Ascending aorta (tissue), 2 donors: ENCODE data around the gene RTN4RL2. TPM values are rescaled to one million over a fixed set of nuclear protein-coding genes. Genes with fewer than 3 reads are reported as not detected.
A peak's percentile ranks its signal among the peaks of the same experiment; 100 is the strongest.

ENCODE experiments used
- DNase-seq, 2 donors: peaks; one replicate each; pipeline ENCODE4 v3.0.0-alpha.2; 2019; ENCODE audit warnings: low spot score in 2 of 2
- H3K27ac ChIP-seq, 2 donors: fragments of 200-600 bp; sonication (generic); one replicate each; pipeline ENCODE4 v1.5.1; 2016 to 2017; ENCODE audit warnings: mild to moderate bottlenecking in 1 of 2
- H3K27me3 ChIP-seq: fragments of 200-600 bp; sonication (generic); one replicate; pipeline ENCODE4 v1.5.1; 2017
- H3K36me3 ChIP-seq, 2 donors: fragments of 200-600 bp; sonication (generic); one replicate each; pipeline ENCODE4 v1.5.1; 2016
- H3K4me1 ChIP-seq, 2 donors: fragments of 200-600 bp; sonication (generic); one replicate each; pipeline ENCODE4 v1.5.1; 2016 to 2017; ENCODE audit warnings: mild to moderate bottlenecking in 1 of 2
- H3K4me3 ChIP-seq, 2 donors: fragments of 200-600 bp; sonication (generic); one replicate each; pipeline ENCODE4 v1.5.1; 2016 to 2017; ENCODE audit warnings: mild to moderate bottlenecking in 1 of 2
- H3K9me3 ChIP-seq, 2 donors: fragments of 200-600 bp; sonication (generic); one replicate each; pipeline ENCODE4 v1.5.1; 2016
- CTCF ChIP-seq, 3 experiments: fragments of 200-600 bp in 2 of 3; fragments of 450-650 bp in 1 of 3; sonication (generic) in 2 of 3; IDR thresholded peaks; one replicate each; pipeline ENCODE4 v1.5.1; 2016 to 2019; ENCODE audit warnings: antibody characterized with exemption in 3 of 3, mild to moderate bottlenecking in 1 of 3, moderate library complexity in 1 of 3
- intact Hi-C: fragments of 100-400 bp; cut with DNase I; formaldehyde crosslinking; loops from one replicate; pipeline ENCODE4 v1.15.1; 2023
- total RNA-seq: library from RNA; depleted of rRNA; stranded (reverse); fragments of >200 nt; gene quantifications from one replicate; pipeline ENCODE4 v1.1.0, GENCODE V29; 2016

Gene RTN4RL2
- total RNA-seq, 1 donor from 2014 or later, result 0.64 TPM

DNA sequence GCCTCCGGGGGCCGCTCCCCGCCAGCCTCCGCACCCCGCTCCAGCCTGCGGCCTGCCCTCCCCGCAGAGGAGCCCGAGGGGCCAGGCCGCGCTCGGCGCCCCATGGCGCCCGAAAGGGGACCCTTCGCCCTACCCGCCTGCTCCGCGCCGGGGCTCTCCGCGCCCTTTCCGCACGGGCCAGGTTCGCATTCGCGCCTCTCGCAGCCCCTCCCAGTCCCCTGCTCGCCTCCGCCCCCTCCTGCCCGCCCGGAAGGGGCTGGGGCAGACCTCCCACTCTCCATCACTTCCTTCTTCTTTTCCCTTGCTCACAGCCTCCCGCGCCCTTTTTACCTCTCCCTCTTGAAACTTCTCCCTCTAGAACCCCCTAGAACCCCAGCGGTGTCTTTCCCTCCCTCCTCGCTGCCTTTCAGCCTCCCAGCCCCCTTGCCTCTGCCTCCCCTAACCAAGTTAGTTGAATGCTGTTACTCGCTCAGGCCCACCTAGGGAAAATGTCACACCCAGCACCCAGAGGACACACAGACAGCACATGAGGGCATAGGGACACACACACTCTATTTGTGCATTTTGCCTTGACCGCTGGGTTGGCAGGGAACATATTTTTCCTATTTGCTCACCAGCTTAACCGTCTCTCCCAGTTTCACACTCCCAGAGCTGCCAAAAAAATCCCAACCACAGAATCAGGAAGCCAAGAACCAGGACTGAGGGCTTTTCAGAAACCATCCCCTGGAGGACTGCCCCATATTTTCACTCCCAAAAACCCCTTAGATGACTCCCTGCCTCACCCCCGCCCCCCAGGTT lies 33.2 kb upstream of the RTN4RL2 start, which contains the start of gene SLC43A3:
TSS of gene SLC43A3 (minus strand) at position 193 of the 798 bp plus-strand sequence. CDS start 949 bp downstream, outside the sequence.
- peak within 1 kb of the TSS; percentile 97 to 98 for H3K27ac ChIP-seq
- intact Hi-C loops, result loop anchor here (2.0 to 5.0 kb wide), 6 partner anchors 30 to 1715 kb away; partner anchors contain the start of genes FAM111A, SERPING1, TNKS1BP1 and ZDHHC5
- peak within 1 kb of the TSS; percentile 49 to 80 for H3K4me3 ChIP-seq
- no peaks in the 10 kb centered on the region for H3K9me3 ChIP-seq
- H3K27me3 ChIP-seq, result no peaks in the 10 kb centered on the region
- DNase-seq, result peak; percentile 43 to 89
- no peak for TF ChIP-seq CTCF (IDR thresholded peaks at IDR 0.05)
- H3K4me1 ChIP-seq, result peaks cover 23 to 43% of the 10 kb centered on the region in 2 donors
- H3K36me3 ChIP-seq, result peaks cover 0 to 12% of the 10 kb centered on the region in 2 donors

- Histone ChIP-seq H3K27me3 (no peaks in the 10 kb centered on the region), H3K4me3 (peak overlapping the region; percentile 49 to 80), H3K9me3 (no peaks in the 10 kb centered on the region), H3K4me1 (peaks cover 23 to 43% of the 10 kb centered on the region in 2 donors), H3K36me3 (peaks cover 0 to 8% of the 10 kb centered on the region in 2 donors), H3K27ac (peak overlapping the region; percentile 97 to 98)
- TF ChIP-seq CTCF (IDR thresholded peaks at IDR 0.05), result no peak
- intact Hi-C loops, result loop anchor here (2.0 to 5.0 kb wide), 6 partner anchors 29 to 1715 kb away; partner anchors contain the start of genes FAM111A, SERPING1, TNKS1BP1 and ZDHHC5
- peak; percentile 27 to 84 for DNase-seq
These were observed 32.6 kb upstream of the RTN4RL2 start for GRCh38 chr11:57427727-57428082.

- Histone ChIP-seq H3K4me3 (no peak overlapping the region), H3K4me1 (peaks cover 23 to 43% of the 10 kb centered on the region in 2 donors), H3K27me3 (no peaks in the 10 kb centered on the region), H3K27ac (peak overlapping the region; percentile 97 to 98), H3K36me3 (peaks cover 0 to 2% of the 10 kb centered on the region in 2 donors), H3K9me3 (no peaks in the 10 kb centered on the region)
- no peak for TF ChIP-seq CTCF (IDR thresholded peaks at IDR 0.05)
- intact Hi-C loops, result loop anchor here (5.0 kb wide), 3 partner anchors 169 to 1714 kb away; partner anchors contain the start of genes FAM111A, SERPING1 and ZDHHC5
- no peak for DNase-seq
These were observed 31.7 kb upstream of the RTN4RL2 start for GRCh38 chr11:57428643-57429042.

DNA sequence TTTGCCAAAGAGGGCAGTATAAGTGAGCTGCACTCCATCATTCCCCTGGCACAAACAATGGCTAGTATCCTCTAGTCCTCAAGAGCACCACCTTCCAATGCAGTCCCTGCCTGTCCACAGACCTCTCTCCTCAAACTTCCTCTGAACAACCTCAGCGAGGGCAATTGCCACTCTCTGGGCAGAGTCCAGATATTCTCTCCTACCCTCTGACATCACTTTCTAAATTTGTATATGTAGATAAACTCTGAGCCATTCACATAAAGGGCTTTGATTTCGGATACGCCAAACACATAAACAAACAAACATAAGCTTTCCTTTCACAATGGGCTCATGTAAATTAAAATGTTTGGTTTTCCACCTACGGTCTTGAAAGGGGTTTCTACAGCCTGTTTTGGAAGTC lies 30.4 kb upstream of the RTN4RL2 start:
- no peaks in the 10 kb centered on the region for H3K36me3 ChIP-seq
- TF ChIP-seq CTCF (IDR thresholded peaks at IDR 0.05), result no peak
- intact Hi-C loops, result loop anchor here (5.0 kb wide), 3 partner anchors 167 to 1712 kb away; partner anchors contain the start of genes FAM111A, SERPING1 and ZDHHC5
- H3K27me3 ChIP-seq, result no peaks in the 10 kb centered on the region
- no peak for DNase-seq
- no peak overlapping the region for H3K27ac ChIP-seq
- H3K4me1 ChIP-seq, result peaks cover 23 to 32% of the 10 kb centered on the region in 2 donors
- H3K9me3 ChIP-seq, result no peaks in the 10 kb centered on the region
- H3K4me3 ChIP-seq, result no peak overlapping the region

DNA sequence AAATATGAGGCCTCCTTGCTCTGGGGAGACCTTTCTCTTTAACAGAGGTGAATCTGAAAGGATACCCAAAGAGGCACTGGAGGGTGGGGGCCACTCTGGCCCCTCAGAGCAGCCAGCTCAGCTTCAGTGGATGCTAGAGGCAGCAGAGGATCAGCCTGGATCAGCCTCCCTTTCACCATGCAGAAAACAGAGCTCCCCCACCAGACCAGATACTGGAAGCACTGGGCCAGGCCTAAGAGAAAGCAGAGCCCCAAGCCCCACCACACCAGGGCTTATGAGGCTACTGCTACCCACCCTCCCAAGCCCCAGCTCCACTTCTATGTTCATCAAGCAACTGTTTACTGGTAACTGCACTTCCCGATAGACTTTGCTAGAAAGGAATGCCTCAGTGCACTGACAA lies 29.4 kb upstream of the RTN4RL2 start:
- Histone ChIP-seq H3K27me3 (no peaks in the 10 kb centered on the region), H3K4me1 (peaks cover 13 to 25% of the 10 kb centered on the region in 2 donors), H3K9me3 (no peaks in the 10 kb centered on the region), H3K4me3 (no peak overlapping the region), H3K27ac (no peak overlapping the region), H3K36me3 (no peaks in the 10 kb centered on the region)
- TF ChIP-seq CTCF (IDR thresholded peaks at IDR 0.05), result no peak
- intact Hi-C loops, result no loop called here
- DNase-seq, result no peak
